A673 (cell line): ENCODE measurements around the gene UFSP2.

ENCODE experiments used
- CTCF ChIP-seq: fragments of 300-800, 200-600 bp; sonication (generic); conservative IDR thresholded peaks from 2 replicates; pipeline ENCODE4 v1.5.1; 2017; ENCODE audit warnings: low read depth, mild to moderate bottlenecking, antibody characterized with exemption, low read length, moderate library complexity, mixed read lengths
- EZH2 ChIP-seq: fragments of 200-600 bp; sonication (generic); IDR thresholded peaks from 2 replicates; pipeline ENCODE4 v1.6.1; 2017; ENCODE audit warnings: borderline replicate concordance, low read depth, mild to moderate bottlenecking, mixed read lengths, antibody characterized with exemption, low read length; ENCODE audit not compliant: poor library complexity, severe bottlenecking

DNA sequence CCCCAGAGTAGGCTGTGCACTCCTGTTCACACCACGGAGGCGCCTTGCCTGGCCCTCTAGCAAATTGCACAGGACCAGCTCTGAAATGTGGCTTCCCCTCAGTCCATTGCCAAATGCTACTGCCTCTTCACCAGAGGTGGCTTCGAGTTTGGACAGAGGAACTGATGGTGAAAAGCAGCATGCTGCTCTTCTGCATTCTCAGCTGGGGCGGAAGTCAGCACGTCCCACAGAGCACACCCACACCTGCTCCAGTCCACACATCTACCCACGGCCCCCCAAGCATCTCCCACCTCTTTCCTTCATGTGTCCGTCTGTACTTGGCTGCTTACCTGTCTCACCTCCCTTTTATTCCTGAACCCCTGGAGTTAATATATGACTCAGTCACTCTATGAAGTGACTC is 73.6 kb downstream of the UFSP2 start:
- no peak for TF ChIP-seq CTCF
- no peak for TF ChIP-seq EZH2
